Measurements from ENCODE around the gene ALDH1L2. TPM values are rescaled to one million over a fixed set of nuclear protein-coding genes. Genes with fewer than 3 reads are reported as not detected.
A peak's percentile ranks its signal among the peaks of the same experiment; 100 is the strongest.
"Not testable (repeated sequence)": the region's sequence is repeated elsewhere in the genome, so short reads cannot be mapped to it uniquely, and the experiment has no call there.

ALDH1L2 gene
- polyA plus RNA-seq, 1 donor from 2014 or later: 0.35 TPM

- Histone ChIP-seq H3K9me3 (ENCODE audit: low read length) (no peaks in the 10 kb centered on the region), H4K20me1 (ENCODE audit: insufficient read depth) (no peaks in the 10 kb centered on the region), H3K27ac (ENCODE audit: low read length) (no peak overlapping the region), H3K79me2 (replicated peaks; ENCODE audit: insufficient read depth, low read length) (no peaks in the 10 kb centered on the region), H3K4me2 (ENCODE audit: low read length) (no peak overlapping the region), H3K4me3 (ENCODE audit: low read length) (no peak overlapping the region), H2AFZ (ENCODE audit: low read depth, low read length) (no peak overlapping the region), H3K27me3 (ENCODE audit: insufficient read depth, low read depth, low read length) (no peaks in the 10 kb centered on the region), H3K36me3 (ENCODE audit: insufficient read depth, low read length) (no peaks in the 10 kb centered on the region), H3K9ac (ENCODE audit: low read length) (no peak overlapping the region), H3F3A (ENCODE audit: insufficient read depth, low read length, poor library complexity, severe bottlenecking) (no peaks in the 10 kb centered on the region), H3K9me2 (ENCODE audit: insufficient read depth, low read length) (no peaks in the 10 kb centered on the region)
- no peak for TF ChIP-seq SMC3 (conservative IDR thresholded peaks at IDR 0.05; ENCODE audit: poor library complexity)
- no peak for TF ChIP-seq EZH2 (IDR thresholded peaks at IDR 0.05; ENCODE audit: borderline replicate concordance, insufficient read depth, low read length, poor library complexity, severe bottlenecking)
- no peak for TF ChIP-seq REST (IDR thresholded peaks at IDR 0.05; ENCODE audit: borderline replicate concordance)
- TF ChIP-seq MXI1 (conservative IDR thresholded peaks at IDR 0.05; ENCODE audit: poor library complexity, severe bottlenecking): no peak
- no peak for TF ChIP-seq TAF1 (IDR thresholded peaks at IDR 0.05; ENCODE audit: low read depth)
- TF ChIP-seq, protein P1, sequence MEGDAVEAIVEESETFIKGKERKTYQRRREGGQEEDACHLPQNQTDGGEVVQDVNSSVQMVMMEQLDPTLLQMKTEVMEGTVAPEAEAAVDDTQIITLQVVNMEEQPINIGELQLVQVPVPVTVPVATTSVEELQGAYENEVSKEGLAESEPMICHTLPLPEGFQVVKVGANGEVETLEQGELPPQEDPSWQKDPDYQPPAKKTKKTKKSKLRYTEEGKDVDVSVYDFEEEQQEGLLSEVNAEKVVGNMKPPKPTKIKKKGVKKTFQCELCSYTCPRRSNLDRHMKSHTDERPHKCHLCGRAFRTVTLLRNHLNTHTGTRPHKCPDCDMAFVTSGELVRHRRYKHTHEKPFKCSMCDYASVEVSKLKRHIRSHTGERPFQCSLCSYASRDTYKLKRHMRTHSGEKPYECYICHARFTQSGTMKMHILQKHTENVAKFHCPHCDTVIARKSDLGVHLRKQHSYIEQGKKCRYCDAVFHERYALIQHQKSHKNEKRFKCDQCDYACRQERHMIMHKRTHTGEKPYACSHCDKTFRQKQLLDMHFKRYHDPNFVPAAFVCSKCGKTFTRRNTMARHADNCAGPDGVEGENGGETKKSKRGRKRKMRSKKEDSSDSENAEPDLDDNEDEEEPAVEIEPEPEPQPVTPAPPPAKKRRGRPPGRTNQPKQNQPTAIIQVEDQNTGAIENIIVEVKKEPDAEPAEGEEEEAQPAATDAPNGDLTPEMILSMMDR (IDR thresholded peaks at IDR 0.05; ENCODE audit: poor library complexity, severe bottlenecking): no peak
- TF ChIP-seq RAD21 (conservative IDR thresholded peaks at IDR 0.05): no peak
- TF ChIP-seq POLR2AphosphoS5 (IDR thresholded peaks at IDR 0.05): no peak
Measured at GRCh38 chr12:105099356-105099755, 15.1 kb upstream of the ALDH1L2 start.

DNA sequence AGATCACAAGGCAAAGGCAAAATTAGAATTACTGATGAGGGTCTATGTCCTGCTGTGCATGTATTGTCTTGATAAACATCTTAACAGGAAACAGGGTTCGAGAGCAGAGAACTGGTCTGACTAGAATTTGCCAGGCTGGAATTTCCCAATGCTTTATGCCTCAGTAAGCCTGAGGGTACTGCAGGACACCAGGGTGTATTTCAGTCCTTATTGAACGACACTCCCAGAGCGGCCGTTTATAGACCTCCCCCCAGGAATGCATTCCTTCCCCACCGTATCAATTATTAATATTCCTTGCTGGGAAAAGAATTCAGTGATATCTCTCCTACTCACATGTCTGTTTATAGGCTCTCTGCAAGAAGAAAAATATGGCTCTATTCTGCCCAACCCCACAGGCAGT is 11.1 kb upstream of the ALDH1L2 start:
- not testable (repeated sequence) for H4K20me1 ChIP-seq (ENCODE audit: insufficient read depth); H3K27me3 ChIP-seq (ENCODE audit: insufficient read depth, low read depth, low read length); H3K4me2 ChIP-seq (ENCODE audit: low read length); H3K9ac ChIP-seq (ENCODE audit: low read length); H3K9me3 ChIP-seq (ENCODE audit: low read length); H3K9me2 ChIP-seq (ENCODE audit: insufficient read depth, low read length); H3K27ac ChIP-seq (ENCODE audit: low read length); H2AFZ ChIP-seq (ENCODE audit: low read depth, low read length); H3F3A ChIP-seq (ENCODE audit: insufficient read depth, low read length, poor library complexity, severe bottlenecking); H3K79me2 ChIP-seq (replicated peaks; ENCODE audit: insufficient read depth, low read length); H3K4me3 ChIP-seq (ENCODE audit: low read length); H3K36me3 ChIP-seq (ENCODE audit: insufficient read depth, low read length)

GRCh38 chr12:105092336-105092735 is 8.1 kb upstream of the ALDH1L2 start:
- TF ChIP-seq REST (IDR thresholded peaks at IDR 0.05; ENCODE audit: borderline replicate concordance): no peak
- no peak for TF ChIP-seq EP300 (conservative IDR thresholded peaks at IDR 0.05; ENCODE audit: poor library complexity, severe bottlenecking)
- TF ChIP-seq SMC3 (conservative IDR thresholded peaks at IDR 0.05; ENCODE audit: poor library complexity): no peak
- no peak for TF ChIP-seq EZH2 (IDR thresholded peaks at IDR 0.05; ENCODE audit: borderline replicate concordance, insufficient read depth, low read length, poor library complexity, severe bottlenecking)
- TF ChIP-seq TAF1 (IDR thresholded peaks at IDR 0.05; ENCODE audit: low read depth): no peak
- TF ChIP-seq MXI1 (conservative IDR thresholded peaks at IDR 0.05; ENCODE audit: poor library complexity, severe bottlenecking): no peak
- TF ChIP-seq, protein P1 (IDR thresholded peaks at IDR 0.05; ENCODE audit: poor library complexity, severe bottlenecking): no peak
- no peak for TF ChIP-seq POLR2AphosphoS5 (IDR thresholded peaks at IDR 0.05)
- Histone ChIP-seq H4K20me1 (ENCODE audit: insufficient read depth) (no peaks in the 10 kb centered on the region), H3K9ac (ENCODE audit: low read length) (no peak overlapping the region), H3K27me3 (ENCODE audit: insufficient read depth, low read depth, low read length) (peaks cover 8% of the 10 kb centered on the region), H3F3A (ENCODE audit: insufficient read depth, low read length, poor library complexity, severe bottlenecking) (no peaks in the 10 kb centered on the region), H3K79me2 (replicated peaks; ENCODE audit: insufficient read depth, low read length) (no peaks in the 10 kb centered on the region), H3K4me2 (ENCODE audit: low read length) (no peak overlapping the region), H3K9me3 (ENCODE audit: low read length) (no peaks in the 10 kb centered on the region), H3K36me3 (ENCODE audit: insufficient read depth, low read length) (no peaks in the 10 kb centered on the region), H3K4me3 (ENCODE audit: low read length) (peak overlapping the region; percentile 35), H3K27ac (ENCODE audit: low read length) (no peak overlapping the region), H3K9me2 (ENCODE audit: insufficient read depth, low read length) (no peaks in the 10 kb centered on the region), H2AFZ (ENCODE audit: low read depth, low read length) (no peak overlapping the region)

Measured in neural cell (in vitro differentiated cells).